ENCODE data around the gene ZBTB45.
"Not testable (repeated sequence)": the region's sequence is repeated elsewhere in the genome, so short reads cannot be mapped to it uniquely, and the experiment has no call there.

ZBTB45 gene

DNA sequence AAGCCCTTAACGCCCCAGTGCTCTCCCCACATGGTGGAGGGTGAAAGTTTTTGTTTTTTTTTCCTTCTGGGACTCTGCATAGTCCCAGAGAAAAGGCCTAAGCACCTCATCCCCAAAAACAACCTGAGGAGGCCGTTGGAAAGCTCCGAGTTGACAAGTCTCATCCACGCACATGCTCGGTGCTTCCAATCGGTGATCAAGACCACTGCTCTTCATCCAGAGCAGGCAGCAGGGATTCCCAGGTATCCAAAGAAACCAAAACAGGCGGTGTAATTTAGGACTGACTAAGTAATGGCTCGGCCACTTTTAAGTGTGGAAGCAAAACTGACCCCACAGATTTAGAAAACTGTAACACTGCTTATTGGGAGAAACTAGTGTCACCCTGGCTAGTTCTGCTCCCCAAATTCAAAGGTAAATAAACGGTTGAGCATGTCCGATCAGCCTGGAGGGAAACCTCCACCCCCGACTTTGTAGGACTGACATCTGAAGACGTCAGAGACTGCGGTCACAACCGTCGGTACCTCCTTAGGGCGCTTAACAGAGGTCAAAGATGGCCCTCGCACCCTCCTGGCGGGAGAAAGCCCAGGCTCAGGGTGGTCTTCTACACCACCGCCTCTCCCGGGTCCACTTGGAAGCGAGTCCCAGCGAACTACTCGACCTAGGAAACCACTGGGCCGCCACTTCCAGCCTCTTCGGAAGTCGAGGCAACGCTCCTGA, 44.5 kb downstream of the ZBTB45 start:
- DNase-seq = no peak

DNA sequence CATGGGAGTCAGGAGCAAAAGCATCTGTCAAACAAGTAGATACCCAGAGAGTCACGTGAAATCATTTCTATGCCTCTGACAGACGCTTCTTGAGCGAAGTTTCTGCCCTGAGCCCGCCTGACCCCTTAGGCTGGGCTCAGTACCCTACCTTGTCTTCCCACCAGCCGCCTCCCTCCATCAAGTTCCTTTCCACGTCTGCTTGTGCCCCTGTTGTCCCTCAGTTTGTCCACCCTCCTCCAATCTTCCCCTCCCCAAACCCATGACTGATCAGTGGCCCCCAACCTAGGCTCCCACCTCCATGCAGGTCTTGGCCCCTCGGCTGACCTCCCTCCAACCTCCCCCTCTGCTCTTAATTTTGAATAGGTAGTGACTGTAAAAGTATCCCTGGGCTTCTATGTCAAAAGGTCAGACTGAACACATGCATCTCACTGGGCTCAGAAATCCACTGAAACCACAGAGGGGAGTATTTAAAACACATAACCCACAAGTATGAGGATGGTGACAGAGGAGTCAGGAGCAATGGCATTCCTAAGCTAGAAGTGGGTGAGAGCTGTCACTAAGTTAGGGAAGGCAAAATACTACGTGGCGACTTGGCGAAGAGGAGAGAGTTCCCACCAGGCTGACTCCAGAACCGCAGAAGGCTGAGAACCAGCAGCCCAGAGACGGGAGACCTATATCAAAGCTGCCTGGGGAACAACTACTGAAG, 45.2 kb downstream of the ZBTB45 start:
- peak; percentile 65 for DNase-seq

DNA sequence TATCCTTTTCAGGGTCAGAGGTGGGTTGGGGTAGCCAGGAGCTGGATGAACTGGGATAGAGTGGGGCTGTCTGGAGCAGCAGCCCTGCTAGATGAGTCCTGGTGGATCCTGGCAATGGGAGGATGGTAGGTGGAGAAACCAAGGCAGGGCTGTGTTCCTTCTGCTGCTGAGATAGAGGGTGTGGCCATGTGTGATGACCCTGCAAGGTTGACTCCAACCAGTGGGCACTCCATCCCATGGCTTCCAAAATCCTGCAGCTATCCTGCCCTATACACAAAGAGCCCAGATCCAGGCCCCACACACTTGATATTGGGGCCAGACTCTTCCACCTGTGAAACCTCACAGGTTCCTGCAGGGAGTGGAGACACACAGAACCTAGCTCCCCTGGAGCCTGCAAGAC, 45.8 kb downstream of the ZBTB45 start:
- no peak for DNase-seq

DNA sequence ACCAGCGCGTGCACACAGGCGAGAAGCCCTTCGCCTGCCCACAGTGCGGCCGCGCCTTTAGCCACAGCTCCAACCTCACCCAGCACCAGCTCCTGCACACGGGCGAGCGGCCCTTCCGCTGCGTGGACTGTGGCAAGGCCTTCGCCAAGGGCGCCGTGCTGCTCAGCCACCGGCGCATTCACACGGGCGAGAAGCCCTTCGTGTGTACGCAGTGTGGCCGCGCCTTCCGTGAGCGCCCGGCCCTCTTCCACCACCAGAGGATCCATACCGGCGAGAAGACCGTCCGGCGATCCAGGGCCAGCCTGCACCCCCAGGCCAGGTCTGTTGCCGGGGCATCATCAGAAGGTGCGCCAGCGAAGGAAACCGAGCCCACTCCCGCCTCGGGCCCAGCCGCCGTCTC, 47.9 kb downstream of the ZBTB45 start:
- DNase-seq = no peak

DNA sequence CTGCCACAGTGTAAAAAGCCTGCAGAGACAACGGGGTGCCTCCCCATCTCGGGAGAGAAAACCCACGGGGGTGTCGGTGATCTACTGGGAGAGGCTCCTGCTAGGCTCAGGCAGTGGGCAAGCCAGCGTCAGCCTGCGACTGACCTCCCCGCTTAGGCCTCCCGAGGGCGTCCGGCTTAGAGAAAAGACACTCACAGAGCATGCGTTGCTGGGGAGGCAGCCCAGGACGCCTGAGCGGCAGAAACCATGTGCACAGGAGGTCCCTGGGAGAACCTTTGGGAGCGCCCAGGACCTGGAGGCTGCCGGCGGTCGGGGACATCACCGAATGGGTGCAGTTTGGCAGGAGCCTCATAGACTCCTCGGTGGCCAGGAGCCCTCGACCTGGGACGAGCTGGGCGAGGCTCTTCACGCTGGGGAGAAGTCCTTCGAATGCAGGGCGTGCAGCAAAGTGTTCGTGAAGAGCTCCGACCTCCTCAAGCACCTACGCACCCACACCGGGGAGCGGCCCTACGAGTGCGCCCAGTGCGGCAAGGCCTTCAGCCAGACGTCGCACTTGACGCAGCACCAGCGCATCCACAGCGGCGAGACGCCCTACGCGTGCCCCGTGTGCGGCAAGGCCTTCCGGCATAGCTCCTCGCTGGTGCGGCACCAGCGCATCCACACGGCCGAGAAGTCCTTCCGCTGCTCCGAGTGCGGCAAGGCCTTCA, 48.6 kb downstream of the ZBTB45 start:
- not testable (repeated sequence) for DNase-seq

DNA sequence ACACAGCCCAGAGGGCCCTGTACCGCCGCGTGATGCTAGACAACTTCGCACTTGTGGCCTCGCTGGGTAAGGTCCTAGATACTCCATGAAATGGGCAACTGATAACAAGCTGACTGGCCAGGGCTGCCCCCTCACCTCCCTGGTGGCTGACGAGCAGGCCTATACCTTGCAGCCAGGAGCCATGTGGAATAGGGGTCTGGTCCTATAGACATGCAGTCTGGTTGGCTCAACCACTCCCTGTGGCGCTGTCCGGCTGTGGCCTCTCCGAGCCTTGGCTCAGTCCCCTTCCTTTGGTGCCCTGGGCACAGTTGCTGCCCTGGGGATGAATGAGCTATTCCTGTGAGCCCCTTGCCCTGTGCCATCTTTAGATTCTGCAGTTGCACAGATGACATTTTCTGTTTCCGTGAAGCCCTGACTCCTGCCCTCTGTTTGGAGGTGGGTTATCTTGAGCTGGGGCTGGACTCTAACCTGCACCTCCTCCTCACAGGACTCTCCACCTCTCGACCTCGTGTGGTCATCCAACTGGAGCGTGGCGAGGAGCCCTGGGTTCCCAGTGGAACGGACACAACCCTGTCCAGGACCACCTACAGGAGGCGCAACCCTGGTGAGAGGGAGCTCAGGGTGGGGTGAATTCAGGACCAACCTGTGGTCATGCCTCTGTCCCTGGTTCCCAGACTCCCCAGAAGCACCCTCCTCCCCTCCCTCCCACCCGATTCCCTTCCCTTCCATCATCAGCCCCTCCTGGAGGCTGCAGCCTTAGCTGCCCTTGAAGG, 50.2 kb downstream of the ZBTB45 start:
- DNase-seq = no peak

DNA sequence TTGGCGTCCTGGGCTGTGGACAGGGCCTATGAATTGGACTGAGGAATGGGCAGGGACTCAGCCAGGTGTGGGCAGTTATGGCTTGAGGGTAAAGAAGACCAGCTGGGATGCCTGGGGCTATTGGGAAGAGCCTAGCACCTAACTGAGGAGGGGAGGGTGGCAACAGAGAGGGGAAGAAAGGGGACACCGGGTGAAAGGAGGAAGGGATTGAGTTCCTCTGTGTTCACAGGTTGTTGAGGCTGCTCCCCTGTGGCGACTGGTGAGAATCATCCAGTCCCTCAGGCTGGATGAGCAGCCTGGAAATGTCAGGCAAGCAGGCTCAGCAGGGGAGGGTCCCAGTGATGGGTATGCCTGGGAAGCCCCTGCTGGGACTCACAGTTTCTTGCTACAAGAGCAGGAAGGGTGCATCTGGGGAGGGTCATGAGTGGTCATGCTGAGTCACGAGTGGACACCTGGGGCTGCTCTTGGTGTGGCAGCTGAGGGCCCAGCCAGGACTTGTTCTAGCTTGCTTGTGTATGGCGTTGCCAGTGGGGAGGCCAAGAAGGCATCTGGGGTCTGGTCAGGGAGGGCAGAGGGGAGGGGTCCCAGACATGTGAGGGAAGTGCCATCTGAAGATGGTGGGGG, 51.3 kb downstream of the ZBTB45 start:
- no peak for DNase-seq

DNA sequence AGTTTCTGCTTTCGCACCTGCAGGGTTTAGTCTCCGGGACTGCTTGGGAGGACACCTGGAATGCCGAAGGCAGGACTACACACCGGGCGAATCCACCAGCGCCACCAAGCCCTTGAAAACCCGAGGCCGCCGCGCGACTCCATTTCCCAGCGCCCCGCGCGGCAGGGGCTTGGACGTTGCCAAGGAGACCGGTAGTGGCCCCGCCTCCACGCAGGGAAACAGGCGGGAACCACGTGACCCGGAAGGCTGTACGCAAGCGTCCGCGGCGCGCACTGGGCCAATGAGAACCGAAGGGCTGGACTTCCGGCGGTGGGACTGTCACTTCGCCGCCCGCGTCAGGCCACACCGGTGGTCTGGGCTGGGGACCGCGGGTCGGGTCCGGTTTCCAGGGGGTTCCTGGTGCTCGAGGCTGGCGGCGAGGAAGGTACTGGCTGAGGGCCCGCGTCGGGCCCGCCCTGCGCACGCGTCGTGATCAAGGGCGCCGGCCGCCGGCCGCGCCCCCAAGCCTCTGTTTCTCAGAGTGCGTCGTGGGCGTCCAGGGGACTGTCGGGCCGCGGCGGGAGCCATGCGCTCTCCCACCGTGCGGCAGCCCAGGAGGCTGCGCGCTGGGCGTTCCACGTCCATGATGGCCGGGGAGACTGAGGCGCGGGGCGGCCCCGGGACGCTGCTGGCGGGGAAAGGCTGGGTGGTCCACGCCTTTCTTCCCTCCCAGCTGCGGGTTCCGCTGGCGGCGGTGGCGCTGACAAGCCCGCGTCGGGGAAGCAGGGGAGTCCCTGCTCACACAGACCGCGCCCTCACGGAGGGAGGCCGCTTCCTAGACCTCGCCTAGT, 52.6 kb downstream of the ZBTB45 start, which contains the start of gene ZNF324:
ZNF324 (plus strand) TSS at position 321 of the 830 bp plus-strand sequence. CDS start 2,106 bp downstream, outside the sequence.
- DNase-seq = peak; percentile 94

DNA sequence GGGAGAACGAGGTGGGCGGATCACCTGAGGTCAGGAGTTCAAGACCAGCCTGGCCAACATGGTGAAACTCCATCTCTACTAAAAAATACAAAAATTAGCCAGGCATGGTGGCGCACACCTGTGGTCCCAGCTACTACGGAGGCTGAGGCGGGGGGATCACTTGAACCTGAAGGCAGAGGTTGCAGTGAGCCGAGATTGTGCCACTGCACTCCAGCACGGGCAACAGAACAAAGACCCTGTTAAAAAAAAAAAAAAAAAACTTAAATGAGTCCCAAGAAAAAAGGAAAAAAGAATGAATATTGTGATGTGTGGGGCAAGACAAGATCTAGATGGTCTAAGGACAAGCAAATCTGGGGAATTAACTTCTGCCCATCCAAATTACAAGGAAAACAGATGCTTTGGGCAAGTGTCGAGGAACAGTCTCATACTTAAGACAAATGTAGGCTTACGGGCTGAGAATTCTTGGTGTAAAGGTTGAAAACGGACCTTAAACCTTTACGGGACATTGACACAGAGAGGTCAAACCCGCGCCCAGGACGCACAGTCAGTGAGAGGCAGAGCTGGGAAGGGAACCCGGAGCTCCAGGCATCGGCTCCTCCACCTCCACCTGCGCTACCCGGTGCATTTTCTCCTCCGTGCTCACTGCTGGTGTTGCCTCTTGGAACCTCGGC, 53.4 kb downstream of the ZBTB45 start:
- no peak for DNase-seq

Data from EL (cell line).